LHCN-M2 (cell line): ENCODE measurements around the gene HIVEP3. TPM values are rescaled to one million over a fixed set of nuclear protein-coding genes. Genes with fewer than 3 reads are reported as not detected.

Source experiments
- DNase-seq: peaks from one replicate; pipeline ENCODE4 v3.0.0-alpha.2; 2012; ENCODE audit warnings: low read depth
- total RNA-seq: library from RNA; depleted of rRNA; stranded (reverse); fragments of >200 nt; gene quantifications from 2 replicates; pipeline ENCODE4 v1.2.3, GENCODE V29; 2014

The HIVEP3 gene
- total RNA-seq, 1 experiment from 2014 or later: 2.1 TPM

DNA sequence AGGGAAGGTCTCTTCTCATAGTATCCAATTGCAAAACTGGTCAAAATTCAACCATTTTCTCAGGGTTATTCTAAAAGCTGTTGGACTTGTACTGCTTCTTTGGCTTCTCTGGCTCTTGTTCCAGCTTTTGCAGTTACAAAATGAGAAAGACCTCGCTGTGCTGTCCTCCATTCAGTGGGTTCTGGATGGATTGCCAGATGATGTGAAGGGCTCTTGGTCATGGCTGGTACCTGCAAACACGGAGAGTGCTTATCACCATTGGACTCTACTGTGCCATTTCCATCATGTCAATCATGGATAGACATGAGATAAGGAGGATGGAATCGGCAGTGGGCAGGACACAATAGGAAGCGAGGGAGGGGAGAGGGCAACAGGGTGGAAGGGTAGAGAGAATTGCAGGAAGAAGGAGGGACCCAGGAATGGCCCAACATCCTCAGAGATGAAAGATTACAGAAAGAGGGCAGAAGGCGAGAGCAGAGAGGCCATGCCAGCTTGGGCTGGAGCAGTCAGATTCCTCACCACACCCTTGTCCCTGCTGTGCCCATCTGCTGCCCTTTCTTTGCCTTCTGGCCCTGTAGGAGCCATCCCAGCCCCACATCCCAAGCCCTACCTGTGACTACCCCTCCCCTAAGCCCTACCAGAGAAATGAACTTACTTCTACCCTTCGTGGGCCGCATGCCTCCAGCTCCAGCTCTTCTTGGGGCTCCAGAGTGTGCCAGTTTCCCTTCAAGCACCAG lies 70.3 kb downstream of the HIVEP3 start:
- no peak for DNase-seq

DNA sequence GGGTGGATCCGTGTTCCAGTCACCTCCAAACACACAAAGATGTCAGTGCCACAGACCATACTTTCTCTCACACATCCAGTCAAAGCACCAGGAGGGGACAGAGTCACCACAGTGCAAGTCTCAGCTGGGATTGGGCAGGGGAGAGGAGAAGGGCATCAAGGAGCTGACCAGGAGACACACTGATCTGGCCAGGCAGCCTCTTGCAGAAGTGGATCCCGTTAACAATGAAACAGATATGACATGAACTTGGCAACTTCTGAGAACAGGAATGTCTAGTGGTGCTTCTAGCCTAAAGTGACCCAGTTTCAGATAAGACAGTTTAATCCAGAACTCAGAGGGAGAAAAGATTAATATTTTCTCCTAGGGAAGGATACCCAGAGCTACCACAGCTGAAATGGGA lies 71.0 kb downstream of the HIVEP3 start:
- DNase-seq: no peak

DNA sequence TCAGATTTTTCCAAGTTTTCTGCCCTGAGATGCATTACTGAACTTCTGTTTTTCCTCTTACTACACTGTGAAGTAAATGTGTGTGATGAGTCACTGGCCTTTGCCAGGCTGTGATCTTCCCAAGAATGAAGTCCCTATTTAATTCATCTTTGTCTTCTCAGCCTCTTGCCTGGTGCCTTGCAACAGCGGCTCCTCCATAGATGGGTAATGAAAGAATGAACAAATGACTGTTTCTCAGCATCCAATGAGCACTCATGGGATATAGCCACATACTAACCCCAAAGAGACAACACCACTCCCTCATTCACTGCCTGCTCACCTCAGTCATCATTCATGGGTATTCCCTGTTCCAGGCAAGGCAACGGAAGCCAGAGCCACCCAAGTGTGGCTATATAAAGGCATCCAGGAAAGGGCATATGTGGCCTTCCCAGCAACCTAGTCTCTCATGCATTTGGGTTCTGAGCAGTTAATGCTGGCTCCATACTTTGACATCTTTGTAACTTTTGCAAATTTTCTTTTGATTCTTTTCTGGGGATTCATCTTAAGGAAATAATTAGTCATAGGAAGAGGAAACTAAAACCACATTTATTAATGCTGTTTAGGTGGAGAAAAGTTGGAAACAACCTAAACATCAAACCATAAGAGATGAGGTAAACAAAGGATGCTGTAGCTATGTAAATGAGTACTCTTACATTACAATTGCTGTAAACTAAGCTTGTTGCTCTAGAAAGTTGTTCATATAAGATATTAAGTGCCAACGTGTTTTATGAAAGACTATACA lies 71.9 kb downstream of the HIVEP3 start:
- peak; percentile 35 for DNase-seq

DNA sequence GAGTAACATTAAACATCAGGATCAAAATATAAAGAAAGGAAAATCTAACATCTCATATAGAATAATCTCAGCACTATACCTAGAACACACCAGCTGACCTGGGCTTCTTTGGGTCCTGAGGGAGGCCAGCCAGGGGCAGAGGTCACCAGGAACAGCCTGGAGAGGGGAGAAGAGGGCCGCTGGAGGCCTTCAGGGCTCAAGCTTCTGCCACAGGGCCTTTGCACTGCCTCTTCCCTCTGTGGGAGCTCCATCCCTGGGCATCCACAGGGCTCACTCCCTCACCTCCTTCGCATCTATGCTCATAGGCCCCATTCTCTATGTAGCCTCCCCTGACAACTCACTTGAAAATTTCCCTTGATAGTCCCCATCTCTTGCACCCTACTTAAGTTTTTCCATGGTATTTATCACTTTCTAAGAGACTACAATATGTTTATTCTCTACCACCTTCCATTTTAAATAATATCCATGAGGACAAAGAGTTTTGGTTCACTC lies 73.9 kb downstream of the HIVEP3 start:
- DNase-seq: no peak

DNA sequence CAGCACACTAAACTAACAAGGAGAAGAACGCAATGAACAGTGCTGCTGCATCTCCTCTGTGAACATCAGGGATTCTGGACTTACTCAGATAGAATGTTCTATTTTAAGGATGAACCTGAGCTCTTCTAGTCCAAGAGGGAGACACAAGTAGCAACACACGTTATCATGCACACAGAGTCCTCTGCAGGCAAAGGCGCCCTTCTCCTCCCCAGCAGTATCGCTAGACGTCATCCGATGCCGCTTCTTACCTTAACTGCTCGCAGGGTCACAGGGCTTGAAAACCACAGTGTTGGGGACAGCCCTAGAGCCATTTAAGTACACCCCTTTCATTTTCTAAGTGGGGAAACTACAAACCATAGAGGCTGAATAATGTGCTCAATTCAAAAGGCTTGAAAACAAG lies 74.5 kb downstream of the HIVEP3 start:
- no peak for DNase-seq

DNA sequence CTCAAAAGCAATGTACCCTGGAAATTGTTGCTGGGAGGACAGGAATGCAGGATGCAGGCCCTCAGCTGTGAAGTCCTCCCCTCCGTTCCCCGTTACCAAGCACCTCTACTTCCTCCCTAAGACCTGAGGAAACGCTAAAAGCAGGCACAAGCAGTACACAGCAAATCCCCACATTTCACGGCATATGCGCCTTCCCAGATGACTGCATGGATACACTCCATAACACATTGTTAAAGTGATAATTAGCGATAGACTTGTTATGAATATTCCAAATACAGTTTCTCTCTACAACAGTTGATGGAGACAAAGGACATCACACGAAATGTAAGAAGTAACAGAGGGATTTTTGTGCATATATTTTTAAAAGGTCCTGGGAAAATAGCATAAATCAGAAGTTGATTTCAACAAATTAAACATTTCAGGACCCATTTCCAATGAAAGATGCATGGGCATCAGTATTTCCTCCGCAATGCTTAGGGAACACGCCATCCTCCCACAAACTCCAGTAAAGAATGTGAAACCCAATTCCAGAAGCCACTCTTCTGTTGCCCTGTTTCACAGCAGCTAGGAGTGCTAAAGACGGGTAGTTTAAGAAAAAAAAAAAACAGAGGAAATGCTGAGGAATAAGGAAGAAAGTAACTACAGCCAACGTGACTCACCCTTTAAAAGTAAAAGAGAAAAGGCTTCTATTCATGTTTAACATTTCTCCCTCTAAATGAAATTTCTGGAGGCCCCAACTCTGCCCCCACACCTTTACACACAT lies 75.5 kb downstream of the HIVEP3 start:
- DNase-seq: peak; percentile 58

DNA sequence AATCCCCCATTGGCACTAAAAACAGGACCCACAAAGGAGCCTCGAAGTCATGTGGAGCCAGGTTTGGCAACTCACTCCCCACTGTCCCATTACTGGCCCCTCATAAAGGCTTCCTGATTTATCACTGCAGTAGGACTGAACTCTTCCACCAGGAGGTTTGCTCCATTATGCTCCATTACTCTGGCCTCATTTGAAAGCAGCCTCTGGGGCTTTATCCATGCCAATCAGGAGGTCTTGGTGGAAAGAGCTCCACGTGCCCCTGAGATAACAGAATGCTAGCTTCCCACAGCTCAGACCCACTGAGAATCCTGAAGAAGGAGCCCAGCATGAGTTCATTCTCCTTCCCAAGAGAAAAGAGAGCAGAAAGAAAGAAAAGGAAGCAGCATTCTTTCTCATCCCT lies 76.4 kb downstream of the HIVEP3 start:
- DNase-seq: no peak

DNA sequence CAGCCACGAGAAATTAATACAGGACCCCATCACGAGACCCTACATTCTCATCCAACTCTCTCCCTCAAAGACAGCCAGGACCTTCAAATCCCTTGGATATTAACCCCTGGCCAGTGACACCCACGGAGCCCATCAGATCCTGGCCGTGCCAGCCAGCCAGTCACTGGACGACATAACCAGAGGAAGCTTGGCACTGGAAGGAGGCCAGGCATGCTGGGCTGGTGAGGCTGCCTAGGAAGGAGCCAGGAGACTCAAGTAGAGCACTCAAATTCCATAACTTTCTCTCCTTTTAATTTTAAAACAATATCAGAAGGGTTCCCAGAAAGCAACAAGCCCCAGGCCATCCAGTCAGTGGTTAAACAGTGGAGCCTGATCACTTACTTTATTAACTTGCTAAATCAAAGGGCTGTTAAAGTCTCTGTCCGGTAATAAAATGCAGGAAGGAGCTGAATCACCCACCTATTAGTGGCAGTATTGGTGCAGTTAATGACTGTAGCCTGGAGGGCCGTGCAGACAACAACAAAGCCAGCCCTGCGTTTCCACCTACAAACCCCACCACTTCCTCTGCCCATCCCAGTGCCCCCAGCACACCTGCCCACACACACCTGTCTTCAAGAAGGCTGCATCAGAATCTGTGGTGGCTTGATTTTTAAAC lies 78.0 kb downstream of the HIVEP3 start:
- DNase-seq: no peak

DNA sequence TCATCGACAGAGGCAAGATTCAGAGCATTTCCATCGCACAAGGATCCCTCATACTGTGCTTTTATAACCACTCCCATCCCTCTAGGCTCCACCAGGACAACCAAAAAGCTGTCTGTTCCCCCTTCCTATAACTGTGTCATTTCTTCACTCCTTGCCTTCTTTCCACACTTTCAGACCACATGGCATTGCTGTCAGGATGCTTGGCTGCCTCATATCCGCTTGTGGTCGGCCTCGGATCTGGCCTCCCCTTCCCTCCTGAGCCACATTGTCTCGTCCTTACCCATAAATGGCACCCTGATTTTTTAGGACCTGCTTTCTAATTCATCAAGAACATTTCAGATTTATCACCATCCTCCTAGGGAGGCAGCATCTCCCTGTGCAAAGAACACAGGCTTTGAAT lies 80.5 kb downstream of the HIVEP3 start:
- DNase-seq: no peak

DNA sequence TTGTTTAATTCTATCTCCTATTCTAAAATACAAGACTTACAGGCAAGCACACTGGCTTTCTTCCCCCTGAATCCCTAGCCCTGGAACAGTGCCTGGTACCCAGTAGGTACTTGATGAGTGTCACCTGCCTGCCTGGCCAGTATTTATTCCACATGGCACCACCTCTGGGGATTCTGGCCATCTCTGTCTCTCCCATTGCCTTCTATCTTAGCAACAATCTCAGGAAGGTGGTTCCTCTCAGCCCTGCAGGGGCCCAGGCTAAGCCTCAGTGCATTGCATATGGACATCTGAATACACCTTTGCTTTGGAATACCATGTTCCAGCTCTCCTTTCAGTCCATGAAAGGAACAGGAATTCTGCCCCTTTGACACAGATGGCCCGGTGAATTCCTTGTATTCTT lies 81.0 kb downstream of the HIVEP3 start:
- no peak for DNase-seq

DNA sequence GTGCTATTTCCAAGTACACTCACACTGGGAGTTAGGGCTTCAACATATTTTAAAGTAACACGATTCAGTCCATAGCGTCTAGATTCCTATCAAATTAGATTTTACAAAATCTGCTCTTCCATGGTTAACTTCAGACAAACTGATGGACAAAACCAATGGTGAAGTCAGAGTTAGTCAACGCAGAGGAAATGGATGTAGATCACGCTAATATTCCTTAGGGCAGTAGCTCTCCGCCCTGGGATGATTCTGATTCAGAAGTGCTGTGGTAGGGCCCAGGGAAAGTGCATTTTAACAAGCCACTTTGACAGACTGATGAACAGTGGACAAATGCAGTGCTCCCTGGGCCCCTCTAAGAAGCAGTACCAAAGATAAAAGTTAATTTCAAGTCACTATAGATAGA lies 83.2 kb downstream of the HIVEP3 start:
- DNase-seq: peak; percentile 24

DNA sequence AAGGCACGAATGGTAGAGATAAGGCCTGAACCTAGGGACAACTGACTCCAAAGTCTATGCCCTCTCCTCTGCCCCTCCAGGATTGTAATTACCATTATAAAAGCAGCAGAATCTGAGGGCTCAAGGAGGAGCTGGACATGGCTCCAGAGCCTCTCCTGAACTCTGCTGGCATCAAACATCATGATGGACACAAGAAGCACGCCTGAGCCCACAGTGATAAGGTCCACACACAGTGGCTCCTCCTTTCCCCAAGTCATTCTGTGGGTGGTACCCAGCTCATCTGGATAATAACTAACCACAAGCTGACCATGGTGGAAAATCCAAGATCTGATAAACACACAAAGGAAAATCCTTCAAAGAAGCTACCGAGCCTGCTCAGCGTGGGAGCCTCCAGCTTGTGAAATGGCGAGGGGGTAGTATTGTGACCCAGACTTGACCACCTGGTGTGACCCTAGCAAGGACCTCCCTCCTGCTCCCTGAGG lies 85.2 kb downstream of the HIVEP3 start:
- DNase-seq: no peak

DNA sequence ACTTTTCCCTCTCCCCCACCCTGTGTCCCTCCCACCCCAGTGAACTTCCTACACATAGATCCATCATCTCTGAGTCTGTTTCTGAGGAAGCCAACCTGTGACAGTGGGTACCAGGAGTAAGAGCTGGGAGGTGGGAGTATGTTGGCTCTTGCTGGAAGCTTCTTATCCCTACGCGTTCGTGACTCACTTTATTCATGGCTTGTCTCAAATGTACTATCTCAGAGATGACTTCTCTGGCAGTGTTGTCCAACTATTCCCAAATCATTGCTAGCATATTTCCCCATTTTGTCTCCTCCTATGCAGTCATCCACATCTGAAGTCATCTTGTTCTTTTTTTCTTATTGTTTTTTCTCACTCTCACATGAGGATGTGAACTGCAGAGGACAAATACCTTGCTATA lies 88.0 kb downstream of the HIVEP3 start:
- no peak for DNase-seq

DNA sequence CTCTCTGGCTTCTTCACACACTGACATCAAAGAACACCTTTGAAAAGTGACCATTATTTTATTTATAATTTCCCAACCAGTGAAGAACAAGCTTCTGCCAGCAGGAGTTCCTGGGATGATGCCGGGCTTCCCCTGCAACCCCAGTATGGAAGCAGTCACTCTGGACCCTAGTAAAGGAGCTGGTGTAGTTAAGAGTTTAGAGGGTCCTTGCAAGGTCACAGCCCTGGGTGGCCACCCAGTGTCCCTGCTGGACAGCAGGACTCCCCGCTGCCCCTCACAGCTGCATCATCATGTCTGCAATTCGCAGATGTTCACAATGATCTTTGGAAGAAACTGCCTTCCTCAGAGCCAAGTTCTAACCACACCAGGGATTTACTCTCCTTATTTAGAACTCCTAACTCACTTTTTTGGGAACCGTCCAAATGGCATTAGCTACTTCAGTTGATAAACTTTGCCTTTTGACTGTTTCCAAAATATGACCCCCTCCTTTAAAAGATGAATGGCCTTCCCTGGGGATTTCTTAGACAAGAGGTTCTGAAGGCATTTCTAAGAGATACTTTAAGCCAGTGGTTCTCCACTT lies 90.6 kb downstream of the HIVEP3 start:
- DNase-seq: no peak

DNA sequence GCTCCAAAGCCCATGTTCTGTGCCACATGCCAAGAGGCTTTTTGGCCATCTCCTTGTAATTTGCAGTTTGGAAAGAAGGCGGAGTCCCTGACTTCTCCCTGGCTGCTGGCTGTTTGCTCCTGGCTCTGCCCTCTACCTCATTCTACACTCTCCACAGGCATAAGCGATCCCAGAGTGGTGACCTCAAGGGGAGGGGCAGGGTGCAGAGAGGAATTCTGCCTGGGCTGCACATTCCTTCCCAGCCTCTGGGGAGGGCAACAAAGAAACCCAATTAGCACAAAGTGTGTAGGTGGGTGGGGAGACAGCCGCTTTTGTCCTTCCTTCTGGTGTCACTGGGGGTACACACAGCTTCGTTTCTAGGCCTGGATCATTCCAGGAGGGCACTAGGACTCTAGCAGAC lies 95.3 kb downstream of the HIVEP3 start:
- DNase-seq: no peak

DNA sequence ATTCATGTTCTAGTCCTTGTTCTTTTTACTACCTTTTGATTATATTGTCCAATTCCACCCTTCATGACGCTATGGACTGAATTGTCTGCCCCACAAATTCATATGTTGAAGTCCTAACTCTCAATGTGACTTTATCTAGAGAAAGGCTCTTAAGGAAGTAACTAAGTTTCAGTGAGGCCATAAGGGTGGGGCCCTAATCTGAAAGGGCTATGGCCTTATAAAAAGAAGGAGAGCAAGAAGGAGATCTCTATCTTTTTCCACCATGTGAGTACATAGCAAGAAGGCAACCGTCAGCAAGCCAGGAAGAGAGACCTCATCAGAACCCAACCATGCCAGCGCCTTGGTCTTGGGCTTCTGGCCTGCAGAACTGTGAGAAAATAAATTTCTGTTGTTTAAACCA lies 95.9 kb downstream of the HIVEP3 start:
- DNase-seq: no peak

DNA sequence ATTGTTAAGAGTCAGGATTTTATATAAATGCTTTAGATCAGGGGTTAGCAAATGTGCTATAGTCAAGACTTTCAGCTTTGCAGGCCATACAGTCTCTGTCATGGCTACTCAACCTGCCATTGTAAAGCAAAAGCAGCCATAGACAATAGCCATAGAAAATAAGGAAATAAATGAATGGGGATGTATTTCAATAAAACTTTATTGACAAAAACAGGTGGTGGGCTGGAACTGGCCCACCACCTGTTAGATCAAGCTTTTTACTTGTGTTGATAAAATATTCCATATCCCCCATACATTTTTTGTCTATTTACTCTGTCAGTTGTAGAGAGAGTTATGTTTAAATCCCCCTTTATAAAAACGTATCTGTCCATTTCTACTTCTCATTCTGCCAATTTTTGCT lies 98.9 kb downstream of the HIVEP3 start:
- no peak for DNase-seq

DNA sequence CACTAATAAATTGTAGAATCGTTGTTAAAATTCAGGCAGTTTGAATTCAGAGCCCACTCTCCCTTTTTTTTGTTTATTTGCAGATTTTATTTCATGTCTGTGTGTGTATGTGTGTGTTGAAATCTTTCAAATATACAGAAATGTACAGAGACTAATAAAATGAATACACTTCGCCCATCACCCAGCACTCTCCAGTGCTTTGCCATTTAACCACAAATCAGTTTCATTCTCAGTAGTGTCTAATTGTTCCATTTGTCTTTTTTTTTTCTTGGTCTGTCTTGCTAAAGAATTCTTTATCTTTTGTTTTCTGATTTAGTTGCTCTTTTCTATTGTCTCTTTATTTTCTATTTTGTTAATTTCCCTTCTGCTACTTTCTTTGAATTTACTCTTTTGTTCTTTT lies 99.7 kb downstream of the HIVEP3 start:
- no peak for DNase-seq

DNA sequence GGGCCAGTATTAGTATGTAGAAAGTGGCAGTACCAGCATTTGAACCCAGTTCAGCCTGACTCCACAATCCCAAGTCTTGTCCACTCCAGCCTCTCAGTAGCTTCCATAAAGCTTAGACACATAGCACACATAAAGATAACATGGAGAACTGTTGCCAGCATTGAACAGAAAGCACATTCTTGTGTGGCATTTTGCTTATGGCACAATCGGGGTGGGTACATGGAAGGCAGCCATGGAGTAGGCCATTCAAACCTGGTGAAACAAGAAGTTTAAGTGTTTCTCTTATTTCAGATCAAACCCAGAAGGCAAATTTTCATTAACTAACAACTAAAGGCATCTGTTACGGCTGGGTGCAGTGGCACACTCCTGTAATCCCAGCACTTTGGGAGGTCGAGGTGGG lies 102.7 kb downstream of the HIVEP3 start:
- no peak for DNase-seq

DNA sequence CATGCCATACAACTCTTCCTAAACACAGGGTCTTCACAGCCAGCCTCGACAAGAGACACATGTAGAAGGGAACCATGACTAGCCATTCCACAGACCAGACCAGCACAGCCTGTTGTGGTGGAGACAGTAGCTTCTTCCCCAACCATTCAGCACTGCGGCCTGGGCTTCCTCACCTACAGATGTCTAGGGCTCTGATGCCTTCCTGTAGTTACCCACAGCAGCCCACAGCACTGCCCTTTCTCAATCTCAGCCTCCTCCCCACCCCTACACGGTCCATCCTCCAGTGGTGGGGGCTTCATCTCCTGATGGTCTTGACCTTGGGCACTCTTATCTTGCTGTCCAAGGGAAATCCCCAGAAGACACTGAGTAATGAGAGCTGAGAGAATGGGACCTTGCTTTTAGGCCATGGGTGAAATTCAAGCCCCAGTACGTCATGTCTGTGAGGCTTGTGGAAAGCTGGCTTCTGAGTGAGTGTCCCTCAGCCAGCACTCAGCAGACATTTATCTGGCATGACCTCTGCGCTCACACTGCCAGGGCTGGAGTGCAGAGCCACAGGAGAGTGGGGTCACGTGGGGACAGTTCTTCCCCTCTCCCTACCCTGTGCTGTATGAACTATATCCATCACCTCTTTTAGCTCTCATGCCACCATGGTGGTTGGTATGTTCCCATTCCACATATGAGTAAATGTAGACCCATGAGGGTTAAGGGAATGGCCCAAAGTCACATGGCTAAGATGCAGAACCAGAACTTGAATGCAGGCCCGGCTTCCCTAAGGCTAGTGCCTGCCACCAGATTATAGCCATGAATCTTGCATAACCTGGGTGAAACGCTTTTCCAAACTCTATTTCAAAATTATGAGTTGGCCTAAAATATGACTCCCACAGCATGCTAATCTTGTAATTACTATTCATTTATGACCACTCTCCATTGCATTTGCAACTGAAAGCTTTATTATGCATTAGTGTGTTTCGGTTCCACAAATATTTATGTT lies 104.7 kb downstream of the HIVEP3 start:
- no peak for DNase-seq
